HL-60 (cell line): Measurements from ENCODE around the gene CD151.

Source experiments
- TF ChIP-seq, protein P1 (sequence below): IDR thresholded peaks from one replicate; pipeline ENCODE4 v1.5.1; 2011; ENCODE audit warnings: low read length, control low read depth, inconsistent platforms; ENCODE audit not compliant: insufficient read depth
- TF ChIP-seq, protein P2 (sequence below): IDR thresholded peaks from 2 replicates; pipeline ENCODE4 v1.6.1; 2012; ENCODE audit warnings: low read depth; ENCODE audit not compliant: insufficient replicate concordance

- TF ChIP-seq, protein P1, sequence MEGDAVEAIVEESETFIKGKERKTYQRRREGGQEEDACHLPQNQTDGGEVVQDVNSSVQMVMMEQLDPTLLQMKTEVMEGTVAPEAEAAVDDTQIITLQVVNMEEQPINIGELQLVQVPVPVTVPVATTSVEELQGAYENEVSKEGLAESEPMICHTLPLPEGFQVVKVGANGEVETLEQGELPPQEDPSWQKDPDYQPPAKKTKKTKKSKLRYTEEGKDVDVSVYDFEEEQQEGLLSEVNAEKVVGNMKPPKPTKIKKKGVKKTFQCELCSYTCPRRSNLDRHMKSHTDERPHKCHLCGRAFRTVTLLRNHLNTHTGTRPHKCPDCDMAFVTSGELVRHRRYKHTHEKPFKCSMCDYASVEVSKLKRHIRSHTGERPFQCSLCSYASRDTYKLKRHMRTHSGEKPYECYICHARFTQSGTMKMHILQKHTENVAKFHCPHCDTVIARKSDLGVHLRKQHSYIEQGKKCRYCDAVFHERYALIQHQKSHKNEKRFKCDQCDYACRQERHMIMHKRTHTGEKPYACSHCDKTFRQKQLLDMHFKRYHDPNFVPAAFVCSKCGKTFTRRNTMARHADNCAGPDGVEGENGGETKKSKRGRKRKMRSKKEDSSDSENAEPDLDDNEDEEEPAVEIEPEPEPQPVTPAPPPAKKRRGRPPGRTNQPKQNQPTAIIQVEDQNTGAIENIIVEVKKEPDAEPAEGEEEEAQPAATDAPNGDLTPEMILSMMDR = no peak
- TF ChIP-seq, protein P2, sequence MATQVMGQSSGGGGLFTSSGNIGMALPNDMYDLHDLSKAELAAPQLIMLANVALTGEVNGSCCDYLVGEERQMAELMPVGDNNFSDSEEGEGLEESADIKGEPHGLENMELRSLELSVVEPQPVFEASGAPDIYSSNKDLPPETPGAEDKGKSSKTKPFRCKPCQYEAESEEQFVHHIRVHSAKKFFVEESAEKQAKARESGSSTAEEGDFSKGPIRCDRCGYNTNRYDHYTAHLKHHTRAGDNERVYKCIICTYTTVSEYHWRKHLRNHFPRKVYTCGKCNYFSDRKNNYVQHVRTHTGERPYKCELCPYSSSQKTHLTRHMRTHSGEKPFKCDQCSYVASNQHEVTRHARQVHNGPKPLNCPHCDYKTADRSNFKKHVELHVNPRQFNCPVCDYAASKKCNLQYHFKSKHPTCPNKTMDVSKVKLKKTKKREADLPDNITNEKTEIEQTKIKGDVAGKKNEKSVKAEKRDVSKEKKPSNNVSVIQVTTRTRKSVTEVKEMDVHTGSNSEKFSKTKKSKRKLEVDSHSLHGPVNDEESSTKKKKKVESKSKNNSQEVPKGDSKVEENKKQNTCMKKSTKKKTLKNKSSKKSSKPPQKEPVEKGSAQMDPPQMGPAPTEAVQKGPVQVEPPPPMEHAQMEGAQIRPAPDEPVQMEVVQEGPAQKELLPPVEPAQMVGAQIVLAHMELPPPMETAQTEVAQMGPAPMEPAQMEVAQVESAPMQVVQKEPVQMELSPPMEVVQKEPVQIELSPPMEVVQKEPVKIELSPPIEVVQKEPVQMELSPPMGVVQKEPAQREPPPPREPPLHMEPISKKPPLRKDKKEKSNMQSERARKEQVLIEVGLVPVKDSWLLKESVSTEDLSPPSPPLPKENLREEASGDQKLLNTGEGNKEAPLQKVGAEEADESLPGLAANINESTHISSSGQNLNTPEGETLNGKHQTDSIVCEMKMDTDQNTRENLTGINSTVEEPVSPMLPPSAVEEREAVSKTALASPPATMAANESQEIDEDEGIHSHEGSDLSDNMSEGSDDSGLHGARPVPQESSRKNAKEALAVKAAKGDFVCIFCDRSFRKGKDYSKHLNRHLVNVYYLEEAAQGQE = no peak
Observed at GRCh38 chr11:887589-887988, 54.8 kb downstream of the CD151 start.
